ENCODE measurements around the gene MYO1B.

GRCh38 chr2:191301971-191302370, 56.8 kb downstream of the MYO1B start:
- TF ChIP-seq CTCF (conservative IDR thresholded peaks at IDR 0.05; ENCODE audit: low read depth, low read length) (no peak), EZH2phosphoT487 (IDR thresholded peaks at IDR 0.05; ENCODE audit: borderline replicate concordance, low read length) (no peak), EZH2 (IDR thresholded peaks at IDR 0.05; ENCODE audit: low read length, unreplicated experiment) (no peak)

All from PC-3 (cell line).